Mesendoderm (in vitro differentiated cells): ENCODE results near the gene PDK3.

ENCODE experiments used
- DNase-seq: peaks from one replicate; pipeline ENCODE4 v3.0.0; 2013
- H2AK5ac ChIP-seq: 2 replicates; pipeline ENCODE4 v1.6.1; 2013; ENCODE audit warnings: low read length, inconsistent platforms
- H2BK120ac ChIP-seq: 2 replicates; pipeline ENCODE4 v1.6.1; 2013; ENCODE audit warnings: low read depth, mild to moderate bottlenecking, low read length, moderate library complexity, mixed read lengths
- H2BK15ac ChIP-seq: replicated peaks from 2 replicates; pipeline ENCODE4 v1.6.1; 2013; ENCODE audit warnings: low read depth, mild to moderate bottlenecking, moderate library complexity
- H2BK5ac ChIP-seq: 2 replicates; pipeline ENCODE4 v1.6.1; 2013; ENCODE audit warnings: low read length, inconsistent platforms
- H3K18ac ChIP-seq: 2 replicates; pipeline ENCODE4 v1.6.1; 2013; ENCODE audit warnings: mild to moderate bottlenecking, low read length, mixed read lengths
- H3K23ac ChIP-seq: one replicate; pipeline ENCODE4 v1.6.1; 2013; ENCODE audit warnings: low read length
- H3K27ac ChIP-seq: 2 replicates; pipeline ENCODE4 v1.5.1; 2013; ENCODE audit warnings: low read depth, mild to moderate bottlenecking, inconsistent platforms, low read length, moderate library complexity
- H3K27me3 ChIP-seq: 2 replicates; pipeline ENCODE4 v1.6.1; 2013; ENCODE audit warnings: low read length, control low read depth, mild to moderate bottlenecking, inconsistent platforms; ENCODE audit not compliant: insufficient read depth, poor library complexity
- H3K36me3 ChIP-seq: 2 replicates; pipeline ENCODE4 v1.6.1; 2013; ENCODE audit warnings: low read length, inconsistent platforms; ENCODE audit not compliant: control insufficient read depth, insufficient read depth
- H3K4ac ChIP-seq: one replicate; pipeline ENCODE4 v1.6.1; 2013; ENCODE audit warnings: low read depth, mild to moderate bottlenecking, low read length, moderate library complexity
- H3K4me1 ChIP-seq: 2 replicates; pipeline ENCODE4 v1.6.1; 2013; ENCODE audit warnings: low read depth, low read length, inconsistent platforms; ENCODE audit not compliant: control insufficient read depth
- H3K4me2 ChIP-seq: 2 replicates; pipeline ENCODE4 v1.6.1; 2013; ENCODE audit warnings: low read length
- H3K4me3 ChIP-seq: 2 replicates; pipeline ENCODE4 v1.5.1; 2013; ENCODE audit warnings: mild to moderate bottlenecking, low read length
- H3K56ac ChIP-seq: one replicate; pipeline ENCODE4 v1.6.1; 2013; ENCODE audit warnings: low read length
- H3K79me1 ChIP-seq: 2 replicates; pipeline ENCODE4 v1.6.1; 2013; ENCODE audit warnings: low read length, inconsistent platforms
- H3K79me2 ChIP-seq: 2 replicates; pipeline ENCODE4 v1.6.1; 2013; ENCODE audit warnings: mild to moderate bottlenecking, low read length; ENCODE audit not compliant: control insufficient read depth, insufficient read depth
- H3K9ac ChIP-seq: 2 replicates; pipeline ENCODE4 v1.6.1; 2013; ENCODE audit warnings: low read length, inconsistent platforms
- H4K5ac ChIP-seq: one replicate; pipeline ENCODE4 v1.6.1; 2013; ENCODE audit warnings: low read length
- H4K8ac ChIP-seq: one replicate; pipeline ENCODE4 v1.6.1; 2013; ENCODE audit warnings: low read depth, mild to moderate bottlenecking, control low read depth, low read length, moderate library complexity
- WGBS: extraction: QIAGEN DNeasy Blood & Tissue Kit; methylation state at CpG from one replicate; pipeline ENCODE4 v1.1.7; 2013; ENCODE audit warnings: low lambda C conversion rate, missing lambda C conversion rate; ENCODE audit not compliant: insufficient coverage; ENCODE audit errors: extremely low coverage; 5-methylcytosine and 5-hydroxymethylcytosine counted together

Gene PDK3

DNA sequence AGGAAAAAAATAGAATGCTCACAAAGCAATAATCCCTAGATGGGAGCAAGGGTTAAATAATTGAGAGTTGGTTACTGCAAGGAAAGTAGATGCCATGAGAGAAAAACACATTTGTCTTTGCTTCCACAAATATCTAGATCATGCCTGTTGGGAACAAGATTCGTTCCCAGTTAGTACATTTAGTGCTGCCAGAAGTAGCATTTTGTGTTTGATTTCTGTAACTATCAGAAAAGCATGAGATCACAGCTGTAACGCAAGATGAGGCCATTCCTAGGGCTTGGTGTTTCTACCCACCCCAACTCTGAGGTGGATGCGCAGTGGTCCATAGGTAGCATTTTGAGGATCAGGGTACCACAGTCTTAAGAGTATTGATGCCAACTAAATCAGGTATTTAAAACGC is 20.4 kb upstream of the PDK3 start:
- H3K27me3 ChIP-seq = no peaks in the 10 kb centered on the region
- no peak overlapping the region for H3K18ac ChIP-seq
- no peak overlapping the region for H3K4me2 ChIP-seq
- no peak overlapping the region for H3K4me3 ChIP-seq
- no peaks in the 10 kb centered on the region for H3K4me1 ChIP-seq
- no peak overlapping the region for H2BK15ac ChIP-seq
- no peak overlapping the region for H2AK5ac ChIP-seq
- H3K36me3 ChIP-seq = no peaks in the 10 kb centered on the region
- no peak overlapping the region for H3K23ac ChIP-seq
- H3K56ac ChIP-seq = no peak overlapping the region
- no CpG with 5 or more reads among the region's 4 CpGs for WGBS
- H3K79me1 ChIP-seq = no peaks in the 10 kb centered on the region
- H2BK5ac ChIP-seq = no peak overlapping the region
- DNase-seq = no peak
- no peak overlapping the region for H4K5ac ChIP-seq
- no peak overlapping the region for H3K4ac ChIP-seq
- H2BK120ac ChIP-seq = no peak overlapping the region
- H3K79me2 ChIP-seq = no peaks in the 10 kb centered on the region
- H4K8ac ChIP-seq = no peak overlapping the region
- H3K9ac ChIP-seq = no peak overlapping the region
- H3K27ac ChIP-seq = no peak overlapping the region

DNA sequence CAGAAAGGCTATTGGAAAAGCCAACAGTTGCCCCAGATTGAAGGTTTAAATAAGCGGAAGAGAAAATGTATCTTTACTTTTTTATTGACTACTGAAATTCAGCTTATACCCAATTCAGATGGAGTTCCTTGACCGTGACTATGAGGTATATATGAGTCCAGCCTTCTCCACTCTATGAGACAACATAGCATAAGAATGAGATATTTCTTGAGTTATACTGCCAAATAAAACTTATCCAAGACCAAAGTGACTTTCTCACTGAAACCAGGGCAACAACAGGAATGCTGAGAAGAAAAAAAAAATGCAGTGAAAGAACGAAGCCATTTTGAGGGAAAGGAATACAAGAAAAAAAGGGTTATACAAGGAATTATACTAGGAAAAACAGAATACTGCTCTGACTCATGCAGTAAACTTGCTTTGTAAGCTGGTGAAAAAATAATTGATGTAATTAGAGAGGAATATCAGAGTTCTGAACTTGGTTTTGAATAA is 16.3 kb upstream of the PDK3 start:
- Histone ChIP-seq H3K27me3 (no peaks in the 10 kb centered on the region), H2BK120ac (no peak overlapping the region), H3K4me2 (no peak overlapping the region), H3K56ac (no peak overlapping the region), H3K4me1 (no peaks in the 10 kb centered on the region), H3K23ac (no peak overlapping the region), H3K27ac (no peak overlapping the region), H2AK5ac (no peak overlapping the region), H3K36me3 (no peaks in the 10 kb centered on the region), H3K4me3 (no peak overlapping the region), H3K4ac (no peak overlapping the region), H2BK15ac (no peak overlapping the region), H3K79me1 (no peaks in the 10 kb centered on the region), H4K5ac (no peak overlapping the region), H4K8ac (no peak overlapping the region), H3K79me2 (no peaks in the 10 kb centered on the region), H2BK5ac (no peak overlapping the region), H3K9ac (no peak overlapping the region), H3K18ac (no peak overlapping the region)
- DNase-seq = no peak
- WGBS = no CpG with 5 or more reads among the region's 3 CpGs

DNA sequence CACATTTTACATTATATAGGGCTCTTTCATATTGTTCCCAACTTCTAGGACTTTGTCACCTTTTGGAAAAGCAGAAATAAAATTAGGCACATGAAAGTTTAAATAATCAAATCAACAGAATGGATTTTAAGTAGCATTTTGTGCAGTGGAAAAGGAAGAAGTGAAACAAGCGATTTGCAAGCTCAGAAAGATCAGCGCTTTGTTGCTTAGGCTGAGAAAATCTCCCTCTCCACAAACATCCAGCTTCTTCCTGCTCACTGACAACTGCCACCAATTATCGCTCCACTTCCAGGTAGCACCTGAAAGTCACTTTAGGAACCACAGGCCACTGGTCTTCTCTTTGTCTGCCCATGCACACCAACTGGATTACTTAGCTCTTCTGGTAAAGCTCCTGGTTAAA is 2.0 kb upstream of the PDK3 start:
- no peak overlapping the region for H4K5ac ChIP-seq
- no peak for DNase-seq
- H3K27me3 ChIP-seq = no peaks in the 10 kb centered on the region
- H3K4ac ChIP-seq = no peak overlapping the region
- H3K23ac ChIP-seq = no peak overlapping the region
- H2AK5ac ChIP-seq = no peak overlapping the region
- WGBS = no CpG with 5 or more reads among the region's 3 CpGs
- no peak overlapping the region for H2BK120ac ChIP-seq
- H3K79me1 ChIP-seq = no peaks in the 10 kb centered on the region
- H3K18ac ChIP-seq = no peak overlapping the region
- H2BK15ac ChIP-seq = no peak overlapping the region
- no peaks in the 10 kb centered on the region for H3K79me2 ChIP-seq
- H3K27ac ChIP-seq = no peak overlapping the region
- H3K4me1 ChIP-seq = no peaks in the 10 kb centered on the region
- no peak overlapping the region for H3K4me3 ChIP-seq
- no peak overlapping the region for H3K4me2 ChIP-seq
- H3K36me3 ChIP-seq = no peaks in the 10 kb centered on the region
- H4K8ac ChIP-seq = no peak overlapping the region
- no peak overlapping the region for H3K56ac ChIP-seq
- H3K9ac ChIP-seq = no peak overlapping the region
- H2BK5ac ChIP-seq = no peak overlapping the region

DNA sequence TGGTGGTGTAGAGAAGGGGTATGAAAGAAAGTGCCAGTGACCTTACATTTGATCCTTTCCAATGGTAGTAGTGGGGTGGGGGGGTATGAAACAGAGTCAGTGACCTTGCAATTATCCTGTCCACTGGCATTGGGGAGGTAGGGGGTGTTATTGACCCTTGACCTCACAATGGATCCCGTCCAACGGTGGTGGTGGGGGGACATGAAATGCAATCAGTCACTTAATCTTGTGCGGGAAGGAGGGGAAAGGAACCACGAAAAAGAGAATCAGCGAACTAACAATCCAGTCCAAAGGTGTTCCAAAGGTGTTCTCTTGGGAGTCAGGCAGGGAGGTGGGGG is 619 bp upstream of the PDK3 start:
- no CpG with 5 or more reads among the region's 5 CpGs for WGBS
- H3K4me3 ChIP-seq = peak overlapping the region; percentile 34
- H2BK120ac ChIP-seq = no peak overlapping the region
- H2BK5ac ChIP-seq = no peak overlapping the region
- no peaks in the 10 kb centered on the region for H3K79me2 ChIP-seq
- no peaks in the 10 kb centered on the region for H3K79me1 ChIP-seq
- DNase-seq = no peak
- H3K9ac ChIP-seq = peak overlapping the region; percentile 63
- H4K8ac ChIP-seq = no peak overlapping the region
- no peak overlapping the region for H3K27ac ChIP-seq
- H3K56ac ChIP-seq = peak overlapping the region; percentile 78
- no peak overlapping the region for H3K4ac ChIP-seq
- no peak overlapping the region for H2AK5ac ChIP-seq
- H2BK15ac ChIP-seq = no peak overlapping the region
- no peak overlapping the region for H3K18ac ChIP-seq
- H3K36me3 ChIP-seq = no peaks in the 10 kb centered on the region
- peak overlapping the region; percentile 50 for H3K4me2 ChIP-seq
- no peak overlapping the region for H4K5ac ChIP-seq
- H3K4me1 ChIP-seq = no peaks in the 10 kb centered on the region
- no peak overlapping the region for H3K23ac ChIP-seq
- no peaks in the 10 kb centered on the region for H3K27me3 ChIP-seq

DNA sequence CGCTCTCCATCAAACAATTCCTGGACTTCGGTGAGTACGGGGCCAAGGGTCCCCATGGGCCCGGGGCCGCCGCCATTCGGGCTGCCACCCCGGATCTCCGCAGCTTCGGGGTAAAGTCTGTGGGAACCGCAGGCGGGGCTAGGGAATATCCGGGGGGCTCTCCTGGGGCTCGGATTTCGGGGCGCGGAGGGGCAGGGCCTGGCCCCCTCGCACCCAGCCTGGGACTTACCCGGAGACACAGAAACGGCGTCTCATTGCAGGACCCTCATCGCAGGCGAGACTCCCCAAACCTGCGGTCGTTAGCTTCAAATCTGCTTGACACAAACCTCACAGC is 413 bp downstream of the PDK3 start:
- peak overlapping the region; percentile 88 for H3K56ac ChIP-seq
- H3K4ac ChIP-seq = peak overlapping the region; percentile 31
- H3K23ac ChIP-seq = no peak overlapping the region
- no peak overlapping the region for H2BK5ac ChIP-seq
- no peaks in the 10 kb centered on the region for H3K4me1 ChIP-seq
- no peak overlapping the region for H4K8ac ChIP-seq
- no peak for DNase-seq
- no peak overlapping the region for H2AK5ac ChIP-seq
- H3K27me3 ChIP-seq = no peaks in the 10 kb centered on the region
- H3K4me2 ChIP-seq = peak overlapping the region; percentile 27
- no peaks in the 10 kb centered on the region for H3K79me1 ChIP-seq
- no peaks in the 10 kb centered on the region for H3K36me3 ChIP-seq
- H3K79me2 ChIP-seq = no peaks in the 10 kb centered on the region
- H2BK120ac ChIP-seq = peak overlapping the region; percentile 62
- H3K27ac ChIP-seq = no peak overlapping the region
- peak overlapping the region; percentile 46 for H3K4me3 ChIP-seq
- no peak overlapping the region for H2BK15ac ChIP-seq
- peak overlapping the region; percentile 72 for H3K9ac ChIP-seq
- no CpG with 5 or more reads among the region's 25 CpGs for WGBS
- no peak overlapping the region for H4K5ac ChIP-seq
- H3K18ac ChIP-seq = peak overlapping the region; percentile 80

DNA sequence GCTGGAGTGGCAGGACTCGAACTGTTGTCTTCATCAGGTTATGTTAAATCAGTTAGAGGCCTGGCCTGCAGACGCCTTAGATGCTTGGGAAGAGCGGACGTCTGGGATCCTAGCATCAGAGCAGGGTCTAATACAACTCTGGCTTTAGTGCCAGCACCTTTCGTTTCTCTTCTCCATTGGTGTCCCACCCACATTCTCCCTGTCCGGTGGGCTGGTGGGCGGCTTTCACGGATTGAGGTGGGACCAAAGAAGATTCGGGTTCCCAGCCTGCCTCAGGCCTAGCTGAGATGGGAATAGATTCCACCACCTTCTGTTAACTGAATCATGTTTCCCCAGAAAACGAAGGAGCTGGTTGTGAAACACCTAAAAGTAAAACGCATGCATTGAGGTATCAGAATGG is 939 bp downstream of the PDK3 start:
- H2AK5ac ChIP-seq = no peak overlapping the region
- no peaks in the 10 kb centered on the region for H3K4me1 ChIP-seq
- no peak overlapping the region for H3K18ac ChIP-seq
- no peak overlapping the region for H3K23ac ChIP-seq
- no peak overlapping the region for H4K8ac ChIP-seq
- H2BK120ac ChIP-seq = no peak overlapping the region
- no CpG with 5 or more reads among the region's 11 CpGs for WGBS
- no peaks in the 10 kb centered on the region for H3K79me1 ChIP-seq
- no peak overlapping the region for H3K4ac ChIP-seq
- no peak overlapping the region for H2BK15ac ChIP-seq
- peak; percentile 4 for DNase-seq
- no peak overlapping the region for H3K9ac ChIP-seq
- H3K4me3 ChIP-seq = no peak overlapping the region
- no peak overlapping the region for H3K27ac ChIP-seq
- H3K79me2 ChIP-seq = no peaks in the 10 kb centered on the region
- H4K5ac ChIP-seq = no peak overlapping the region
- no peaks in the 10 kb centered on the region for H3K27me3 ChIP-seq
- H3K4me2 ChIP-seq = no peak overlapping the region
- H3K36me3 ChIP-seq = no peaks in the 10 kb centered on the region
- no peak overlapping the region for H2BK5ac ChIP-seq
- H3K56ac ChIP-seq = peak overlapping the region; percentile 34
